HFF-Myc (cell line): ENCODE results near the gene CDH24.

Experiments used
- DNase-seq: peaks from one replicate; pipeline ENCODE4 v3.0.0-alpha.2; 2011; ENCODE audit warnings: low read depth; ENCODE audit errors: extremely low read depth
- H3K4me3 ChIP-seq: replicated peaks from 2 replicates; pipeline ENCODE4 v1.5.1; 2011; ENCODE audit warnings: low read depth, mild to moderate bottlenecking, control low read depth, low read length
- CTCF ChIP-seq: IDR thresholded peaks from 2 replicates; pipeline ENCODE4 v1.5.1; 2012; ENCODE audit warnings: mild to moderate bottlenecking, low read depth, low read length, control low read depth; ENCODE audit errors: missing control alignments

CDH24 gene

GRCh38 chr14:23078692-23079116, 21.4 kb upstream of the CDH24 start:
- no peak for TF ChIP-seq CTCF
- no peak overlapping the region for H3K4me3 ChIP-seq
- DNase-seq = no peak

GRCh38 chr14:23077962-23078361, 20.6 kb upstream of the CDH24 start:
- no peak overlapping the region for H3K4me3 ChIP-seq
- TF ChIP-seq CTCF = no peak
- no peak for DNase-seq

GRCh38 chr14:23076785-23077408, 19.6 kb upstream of the CDH24 start:
- TF ChIP-seq CTCF = peak; percentile 65
- DNase-seq = no peak
- no peak overlapping the region for H3K4me3 ChIP-seq

GRCh38 chr14:23074906-23075305, 17.6 kb upstream of the CDH24 start:
- no peak overlapping the region for H3K4me3 ChIP-seq
- no peak for TF ChIP-seq CTCF
- no peak for DNase-seq

GRCh38 chr14:23071921-23072539, 14.7 kb upstream of the CDH24 start:
- DNase-seq = no peak
- TF ChIP-seq CTCF = no peak

GRCh38 chr14:23071244-23071920, 14.1 kb upstream of the CDH24 start:
- peak; percentile 87 for DNase-seq
- no peak for TF ChIP-seq CTCF
- H3K4me3 ChIP-seq = peak overlapping the region; percentile 79

More at GRCh38 chr14:23071921-23072539, 14.7 kb upstream of the CDH24 start:
- peak overlapping the region; percentile 79 for H3K4me3 ChIP-seq
